GM19023 (cell line): ENCODE data around the gene ATP8A2.

ENCODE experiments used
- ATAC-seq: cut with Tn5 transposase; IDR thresholded peaks from one replicate; pipeline ENCODE4 v1.9.1; 2021; ENCODE audit warnings: mild to moderate bottlenecking, moderate library complexity; ENCODE audit not compliant: unreplicated experiment

Gene ATP8A2

GRCh38 chr13:25873242-25873612 lies 501.5 kb downstream of the ATP8A2 start:
- no peak for ATAC-seq

- ATAC-seq = no peak
These were observed 502.4 kb downstream of the ATP8A2 start for GRCh38 chr13:25874064-25874737.

- ATAC-seq = no peak
These were observed 503.1 kb downstream of the ATP8A2 start for GRCh38 chr13:25874907-25875306.

- ATAC-seq = no peak
These were observed 504.5 kb downstream of the ATP8A2 start for GRCh38 chr13:25876247-25876646.

GRCh38 chr13:25879466-25879865 lies 507.7 kb downstream of the ATP8A2 start:
- no peak for ATAC-seq

- ATAC-seq = no peak
These were observed 509.6 kb downstream of the ATP8A2 start for GRCh38 chr13:25881136-25881926.

GRCh38 chr13:25881971-25882451 lies 510.2 kb downstream of the ATP8A2 start:
- no peak for ATAC-seq

GRCh38 chr13:25882466-25883357 lies 510.9 kb downstream of the ATP8A2 start:
- ATAC-seq = no peak

- no peak for ATAC-seq
These were observed 513.6 kb downstream of the ATP8A2 start for GRCh38 chr13:25885418-25885817.

- no peak for ATAC-seq
These were observed 514.9 kb downstream of the ATP8A2 start for GRCh38 chr13:25886438-25887214.

- no peak for ATAC-seq
These were observed 516.3 kb downstream of the ATP8A2 start for GRCh38 chr13:25887962-25888655.

- ATAC-seq = no peak
These were observed 519.0 kb downstream of the ATP8A2 start for GRCh38 chr13:25890671-25891212.

GRCh38 chr13:25898991-25899390 lies 527.2 kb downstream of the ATP8A2 start:
- no peak for ATAC-seq

- ATAC-seq = no peak
These were observed 527.7 kb downstream of the ATP8A2 start for GRCh38 chr13:25899464-25899863.

- no peak for ATAC-seq
These were observed 528.2 kb downstream of the ATP8A2 start for GRCh38 chr13:25899952-25900351.

- ATAC-seq = peak; percentile 94
These were observed 529.9 kb downstream of the ATP8A2 start for GRCh38 chr13:25901460-25902376.

GRCh38 chr13:25902455-25902854 lies 530.7 kb downstream of the ATP8A2 start:
- no peak for ATAC-seq

GRCh38 chr13:25902891-25903341 lies 531.1 kb downstream of the ATP8A2 start:
- ATAC-seq = no peak
